Raji (cell line): Measurements from ENCODE around the gene IFI35.

ENCODE experiments used
- POLR2A ChIP-seq: IDR thresholded peaks from 2 replicates; pipeline ENCODE4 v1.6.1; 2011; ENCODE audit warnings: low read depth, low read length, control low read depth; ENCODE audit not compliant: insufficient read depth

Gene IFI35

DNA sequence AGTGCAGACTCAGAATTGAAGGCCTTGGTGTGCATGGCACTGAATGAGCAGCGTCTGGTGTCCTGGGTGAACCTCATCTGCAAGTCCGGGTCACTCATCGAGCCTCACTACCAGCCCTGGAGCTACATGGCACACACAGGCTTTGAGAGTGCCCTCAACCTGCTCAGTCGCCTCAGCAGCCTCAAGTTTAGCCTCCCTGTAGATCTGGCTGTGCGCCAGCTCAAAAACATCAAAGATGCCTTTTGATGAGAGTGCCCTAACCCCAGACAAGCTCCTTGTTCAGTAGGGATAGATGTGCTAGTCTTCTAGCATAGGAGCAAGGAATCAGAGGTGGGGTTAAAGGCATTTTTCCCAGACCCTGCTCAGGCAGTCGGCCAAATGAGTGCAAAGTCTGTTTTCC is 15.1 kb upstream of the IFI35 start:
- no peak for TF ChIP-seq POLR2A

GRCh38 chr17:42992872-42993271 is 13.7 kb upstream of the IFI35 start:
- no peak for TF ChIP-seq POLR2A

DNA sequence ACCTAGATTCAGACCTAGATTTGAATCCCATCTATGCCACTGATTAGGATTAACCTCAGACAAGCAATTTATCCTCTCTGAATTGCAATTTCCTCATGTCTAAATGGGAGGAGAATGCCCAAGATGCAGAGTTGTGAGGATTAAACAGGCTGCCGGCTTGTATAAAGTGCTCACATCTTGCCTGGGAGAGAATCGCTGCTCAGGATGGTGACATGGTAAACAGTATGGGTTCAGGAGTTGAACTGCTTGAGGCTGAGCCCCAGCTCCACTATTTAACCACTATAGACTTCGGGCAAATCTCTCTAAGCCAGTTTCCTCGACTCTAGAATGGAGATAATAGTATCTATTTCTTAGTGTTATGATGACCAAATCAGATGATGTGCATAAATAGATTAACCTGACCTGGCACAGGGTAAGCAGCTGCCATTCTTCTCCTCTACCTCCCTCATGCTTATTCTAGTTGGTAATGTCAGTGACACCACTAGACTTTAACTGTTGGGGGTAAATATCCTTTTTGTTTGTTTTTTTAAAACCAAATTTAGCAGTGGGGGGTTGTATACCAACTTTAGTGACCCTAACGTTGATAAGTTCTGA is 9.1 kb upstream of the IFI35 start:
- TF ChIP-seq POLR2A: no peak

DNA sequence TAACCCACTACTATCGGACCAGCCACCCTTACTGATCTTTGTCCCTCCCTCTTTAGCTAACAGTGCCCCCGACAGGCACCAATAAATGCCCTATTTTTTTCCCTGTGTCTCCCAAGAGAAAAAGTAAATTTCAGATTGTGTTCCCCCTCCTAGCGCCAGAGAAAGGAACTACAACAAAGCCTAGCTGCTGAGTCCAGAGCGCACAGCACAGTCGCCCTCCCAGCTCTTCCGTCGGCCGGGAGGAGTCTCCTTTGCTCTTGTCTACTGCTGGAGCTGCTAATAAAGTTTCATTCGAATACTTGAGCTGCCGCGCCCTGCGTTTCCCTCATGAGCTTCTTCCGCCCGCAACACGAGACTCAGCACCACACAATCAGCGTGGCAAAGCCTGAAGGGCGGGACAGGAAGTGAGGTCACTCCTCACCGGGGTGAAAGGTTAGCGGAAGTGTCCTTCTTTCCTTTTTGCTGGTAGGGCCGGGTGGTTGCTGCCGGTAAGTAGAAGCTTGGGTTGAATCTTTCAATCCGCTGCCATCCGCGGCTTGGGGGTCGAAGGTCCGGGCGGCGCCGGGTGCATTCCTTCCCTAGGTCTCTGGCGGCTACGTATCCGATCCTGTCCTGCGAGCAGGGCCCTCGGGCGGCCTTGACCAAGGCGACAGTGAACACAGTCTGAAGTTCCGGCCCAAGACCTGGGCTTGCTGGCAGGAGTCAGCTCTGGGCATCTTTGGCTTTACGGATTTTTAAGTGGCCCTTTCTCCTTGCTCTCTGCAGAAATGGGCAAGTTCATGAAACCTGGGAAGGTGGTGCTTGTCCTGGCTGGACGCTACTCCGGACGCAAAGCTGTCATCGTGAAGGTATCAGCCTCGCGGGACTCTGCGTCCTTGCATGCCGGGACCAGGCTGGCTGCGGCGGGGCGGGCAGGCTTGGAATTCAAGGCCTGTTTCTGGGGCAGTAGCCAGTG is 8.3 kb upstream of the IFI35 start, which contains the start of gene RPL27:
Gene RPL27, plus strand, starts transcription at position 436 of the 955 bp plus-strand sequence. Its CDS starts 332 bp downstream, at position 768.
- TF ChIP-seq POLR2A: peak; percentile 95

- TF ChIP-seq POLR2A: no peak
These were observed 7.5 kb upstream of the IFI35 start for GRCh38 chr17:42999003-42999525.

- peak; percentile 7; the same call in 1 of the 2 replicates for TF ChIP-seq POLR2A
These were observed 2.9 kb upstream of the IFI35 start for GRCh38 chr17:43003542-43004172.

- TF ChIP-seq POLR2A: no peak
These were observed 4.2 kb downstream of the IFI35 start for GRCh38 chr17:43010667-43011308.

GRCh38 chr17:43011728-43012472 is 5.3 kb downstream of the IFI35 start:
- no peak for TF ChIP-seq POLR2A

DNA sequence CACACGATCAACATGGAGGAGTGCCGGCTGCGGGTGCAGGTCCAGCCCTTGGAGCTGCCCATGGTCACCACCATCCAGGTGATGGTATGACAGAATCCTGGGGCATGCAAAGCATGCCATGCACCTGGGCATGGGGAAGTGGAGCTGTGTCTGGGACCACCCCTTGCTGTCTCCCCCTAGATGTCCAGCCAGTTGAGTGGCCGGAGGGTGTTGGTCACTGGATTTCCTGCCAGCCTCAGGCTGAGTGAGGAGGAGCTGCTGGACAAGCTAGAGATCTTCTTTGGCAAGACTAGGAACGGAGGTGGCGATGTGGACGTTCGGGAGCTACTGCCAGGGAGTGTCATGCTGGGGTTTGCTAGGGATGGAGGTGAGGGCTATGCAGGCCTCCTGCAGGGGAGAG is 6.7 kb downstream of the IFI35 start:
- no peak for TF ChIP-seq POLR2A

DNA sequence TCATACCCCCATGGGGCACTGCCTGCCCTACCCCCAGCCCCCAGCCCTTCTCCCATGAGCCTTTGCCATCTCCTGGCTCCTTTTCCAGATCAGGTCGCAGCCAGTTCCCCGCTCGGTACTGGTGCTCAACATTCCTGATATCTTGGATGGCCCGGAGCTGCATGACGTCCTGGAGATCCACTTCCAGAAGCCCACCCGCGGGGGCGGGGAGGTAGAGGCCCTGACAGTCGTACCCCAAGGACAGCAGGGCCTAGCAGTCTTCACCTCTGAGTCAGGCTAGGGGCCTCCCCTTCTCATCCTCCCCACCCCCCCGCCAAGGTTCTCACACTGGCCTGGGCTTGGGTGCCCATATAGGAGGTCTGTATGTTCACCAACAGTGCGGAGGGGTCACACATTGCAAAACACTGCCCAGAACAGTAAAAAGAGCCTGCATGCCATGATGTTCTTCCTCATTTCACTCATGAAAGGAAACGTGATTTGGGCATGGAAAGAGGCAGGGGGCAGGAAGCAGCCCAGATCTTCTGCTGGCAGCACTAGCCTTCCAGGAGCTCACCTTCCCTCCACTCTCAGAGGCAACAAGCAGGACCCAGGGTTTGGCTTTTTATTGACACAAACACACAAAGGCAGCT is 7.5 kb downstream of the IFI35 start:
- no peak for TF ChIP-seq POLR2A

DNA sequence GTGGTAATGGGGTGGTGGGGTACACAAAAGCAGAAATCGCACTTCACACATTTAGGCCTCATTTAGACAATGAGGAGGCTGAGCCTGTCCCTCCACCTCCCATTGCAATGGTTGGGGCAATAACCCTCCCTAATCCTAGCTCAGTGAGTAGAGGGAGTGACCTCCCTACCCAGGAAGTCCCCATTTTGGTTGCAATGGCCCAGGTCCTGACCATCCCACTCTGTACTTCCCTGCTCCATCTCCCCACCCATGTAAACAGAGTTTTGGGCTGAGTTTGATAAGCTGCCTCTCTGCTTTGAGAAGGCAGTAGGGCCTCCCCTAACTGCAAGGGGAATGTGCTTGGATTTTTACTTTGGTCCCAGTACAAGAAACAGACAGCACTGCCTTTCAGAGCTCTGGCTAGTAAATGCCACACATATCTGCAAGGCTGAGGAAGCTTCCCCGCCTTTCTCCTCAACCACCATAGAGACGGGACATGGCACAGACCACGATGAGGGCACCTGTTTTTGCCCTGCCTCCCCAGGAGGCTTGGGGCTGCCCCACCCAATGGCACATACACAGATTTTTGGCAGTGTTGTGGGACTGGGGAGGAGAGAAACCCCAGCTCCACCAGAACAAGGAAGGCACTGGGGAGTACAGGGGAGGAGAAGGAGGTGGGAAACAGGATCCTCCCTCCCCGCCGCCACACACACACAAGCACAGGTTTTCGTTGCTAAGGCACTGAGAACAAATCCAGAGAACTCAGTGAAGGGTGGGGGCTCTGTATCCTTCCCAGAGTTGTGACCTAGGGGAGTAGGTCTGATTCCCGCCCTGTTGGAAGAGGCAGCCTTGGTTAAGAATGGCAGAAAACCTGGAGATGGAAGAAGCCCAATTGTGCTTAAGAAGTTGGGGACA is 8.3 kb downstream of the IFI35 start:
- no peak for TF ChIP-seq POLR2A

DNA sequence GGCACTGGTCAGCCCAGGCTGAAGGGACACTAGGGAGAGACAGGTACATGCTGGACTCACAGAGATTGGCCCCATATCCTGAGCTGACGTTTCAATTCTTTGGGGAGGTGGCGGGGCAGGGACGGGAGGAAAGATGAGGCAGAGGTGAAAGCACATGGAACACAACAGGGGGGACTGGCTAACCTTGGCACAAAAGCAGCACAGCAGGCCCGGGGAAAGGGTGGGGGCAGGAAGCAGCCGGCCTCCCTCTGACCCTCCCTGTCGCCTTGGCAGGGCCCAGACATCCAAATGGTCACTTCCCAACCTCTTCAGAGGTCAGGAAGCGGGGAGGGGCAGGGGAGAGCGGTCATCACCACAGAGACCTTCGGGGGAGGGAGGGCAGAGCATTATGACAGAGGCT is 9.0 kb downstream of the IFI35 start:
- no peak for TF ChIP-seq POLR2A

DNA sequence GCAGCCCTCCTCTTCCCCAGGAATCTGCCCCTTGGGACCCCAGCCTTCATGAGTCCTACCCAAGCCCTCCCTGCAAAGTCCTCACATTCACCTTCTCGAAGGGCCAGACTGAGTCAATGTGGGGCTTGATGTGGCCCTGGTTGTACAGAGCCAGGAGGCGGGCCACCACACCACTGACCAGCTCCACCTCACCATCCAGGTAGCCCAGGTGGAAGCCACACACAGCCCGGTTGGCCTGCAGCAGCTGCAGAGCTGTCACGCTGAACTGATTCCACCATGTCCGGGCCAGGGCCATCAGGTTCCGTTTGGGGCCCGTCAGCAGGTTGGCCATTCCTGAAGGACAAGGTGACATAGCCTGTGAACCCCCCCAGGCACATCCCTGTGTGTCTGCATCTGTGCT is 9.6 kb downstream of the IFI35 start:
- no peak for TF ChIP-seq POLR2A
